GM23248 (cell line): ENCODE results near the gene SPG7. TPM values are rescaled to one million over a fixed set of nuclear protein-coding genes. Genes with fewer than 3 reads are reported as not detected.

Source experiments
- DNase-seq: peaks from one replicate; pipeline ENCODE4 v3.0.0-alpha.2; 2015
- H2AFZ ChIP-seq: fragments of 200-600 bp; sonication (generic); 2 replicates; pipeline ENCODE4 v1.6.1; 2016; ENCODE audit warnings: antibody characterized with exemption
- H3F3A ChIP-seq: fragments of 200-600 bp; sonication (generic); 2 replicates; pipeline ENCODE4 v1.6.1; 2016; ENCODE audit warnings: mild to moderate bottlenecking, antibody characterized with exemption, mixed run types; ENCODE audit not compliant: insufficient read depth
- H3K27ac ChIP-seq: fragments of 200-600 bp; sonication (generic); 2 replicates; pipeline ENCODE4 v1.5.1; 2016; ENCODE audit warnings: mild to moderate bottlenecking
- H3K27me3 ChIP-seq: fragments of 200-600 bp; sonication (generic); replicated peaks from 2 replicates; pipeline ENCODE4 v1.6.1; 2016; ENCODE audit warnings: mild to moderate bottlenecking; ENCODE audit not compliant: insufficient read depth
- H3K36me3 ChIP-seq: fragments of 200-600 bp; sonication (generic); 2 replicates; pipeline ENCODE4 v1.6.1; 2016; ENCODE audit warnings: low read depth, mild to moderate bottlenecking
- H3K4me1 ChIP-seq: fragments of 200-600 bp; sonication (generic); 2 replicates; pipeline ENCODE4 v1.6.1; 2016; ENCODE audit warnings: mild to moderate bottlenecking; ENCODE audit not compliant: insufficient read depth
- H3K4me2 ChIP-seq: fragments of 200-600 bp; sonication (generic); one replicate; pipeline ENCODE4 v1.6.1; 2016; ENCODE audit warnings: mild to moderate bottlenecking; ENCODE audit not compliant: unreplicated experiment
- H3K4me3 ChIP-seq: fragments of 200-600 bp; sonication (generic); 2 replicates; pipeline ENCODE4 v1.5.1; 2016; ENCODE audit warnings: mild to moderate bottlenecking
- H3K79me2 ChIP-seq: fragments of 200-600 bp; sonication (generic); 2 replicates; pipeline ENCODE4 v1.6.1; 2016; ENCODE audit warnings: mild to moderate bottlenecking; ENCODE audit not compliant: insufficient read depth
- H3K9ac ChIP-seq: fragments of 200-600 bp; sonication (generic); 2 replicates; pipeline ENCODE4 v1.6.1; 2016; ENCODE audit warnings: mild to moderate bottlenecking
- H3K9me2 ChIP-seq: fragments of 200-600 bp; sonication (generic); 2 replicates; pipeline ENCODE4 v1.6.1; 2016; ENCODE audit warnings: mixed run types, mild to moderate bottlenecking, moderate library complexity; ENCODE audit not compliant: insufficient read depth
- H3K9me3 ChIP-seq: fragments of 200-600 bp; sonication (generic); one replicate; pipeline ENCODE4 v1.6.1; 2017; ENCODE audit warnings: low read depth
- H4K20me1 ChIP-seq: fragments of 200-600 bp; sonication (generic); 2 replicates; pipeline ENCODE4 v1.6.0; 2016; ENCODE audit not compliant: insufficient read depth
- EZH2 ChIP-seq: fragments of 200-600 bp; sonication (generic); IDR thresholded peaks from 2 replicates; pipeline ENCODE4 v1.6.1; 2018; ENCODE audit warnings: antibody characterized with exemption, mild to moderate bottlenecking; ENCODE audit not compliant: insufficient read depth, poor library complexity, severe bottlenecking
- EZH2phosphoT487 ChIP-seq: fragments of 200-600 bp; sonication (generic); IDR thresholded peaks from 2 replicates; pipeline ENCODE4 v1.6.1; 2018; ENCODE audit warnings: antibody characterized with exemption, moderate library complexity, mild to moderate bottlenecking, low read depth; ENCODE audit not compliant: insufficient read depth
- WGBS, 2 experiments: methylation state at CpG; one replicate each; pipeline ENCODE4 v1.1.6; 2015 to 2017; ENCODE audit warnings: low lambda C conversion rate in 2 of 2, low coverage in 1 of 2; ENCODE audit errors: missing lambda C conversion rate in 2 of 2; 5-methylcytosine and 5-hydroxymethylcytosine counted together
- in situ Hi-C: fragments of 300-500 bp; cut with MboI; formaldehyde crosslinking; loops from 2 replicates; pipeline ENCODE4 v1.15.0; 2020
- polyA plus RNA-seq: library from polyadenylated mRNA; unstranded; fragments of >200 nt; fragmentation: Nextera tagmentation; extraction: Ambion mirVana; gene quantifications from 2 replicates; pipeline ENCODE4 v1.2.1, GENCODE V29; 2016
- total RNA-seq: library from RNA; depleted of rRNA; stranded (reverse); fragments of >200 nt; shearing (Covaris generic); gene quantifications from 2 replicates; pipeline ENCODE4 v1.2.3, GENCODE V29; 2014

SPG7 gene
- total and polyA plus RNA-seq, 2 experiments from 2014 or later: 53.9 to 155 TPM

- Histone ChIP-seq H3K27ac (0 out of 2 replicates have a peak overlapping the region, but pooled peaks have one; percentile 2), H3K36me3 (peaks cover 36% of the 10 kb centered on the region), H3K9me3 (no peaks in the 10 kb centered on the region), H2AFZ (no peak overlapping the region), H3K4me3 (peak overlapping the region; percentile 21), H3K4me2 (peak overlapping the region; percentile 60), H3K9me2 (no peaks in the 10 kb centered on the region), H4K20me1 (peaks cover 33% of the 10 kb centered on the region), H3K4me1 (peaks cover 26% of the 10 kb centered on the region), H3K9ac (peak overlapping the region; percentile 29; the same call in 1 of the 2 replicates), H3K27me3 (no peaks in the 10 kb centered on the region), H3F3A (peaks cover 56% of the 10 kb centered on the region), H3K79me2 (peaks cover 30% of the 10 kb centered on the region)
- TF ChIP-seq EZH2phosphoT487 (no peak), EZH2 (no peak)
- WGBS, 2 experiments: 6 to 7% methylated on average over 3 of the region's 3 CpGs
- no peak for DNase-seq
- in situ Hi-C loops: no loop called here
These were observed 57.0 kb downstream of the SPG7 start for GRCh38 chr16:89565256-89565505.

DNA sequence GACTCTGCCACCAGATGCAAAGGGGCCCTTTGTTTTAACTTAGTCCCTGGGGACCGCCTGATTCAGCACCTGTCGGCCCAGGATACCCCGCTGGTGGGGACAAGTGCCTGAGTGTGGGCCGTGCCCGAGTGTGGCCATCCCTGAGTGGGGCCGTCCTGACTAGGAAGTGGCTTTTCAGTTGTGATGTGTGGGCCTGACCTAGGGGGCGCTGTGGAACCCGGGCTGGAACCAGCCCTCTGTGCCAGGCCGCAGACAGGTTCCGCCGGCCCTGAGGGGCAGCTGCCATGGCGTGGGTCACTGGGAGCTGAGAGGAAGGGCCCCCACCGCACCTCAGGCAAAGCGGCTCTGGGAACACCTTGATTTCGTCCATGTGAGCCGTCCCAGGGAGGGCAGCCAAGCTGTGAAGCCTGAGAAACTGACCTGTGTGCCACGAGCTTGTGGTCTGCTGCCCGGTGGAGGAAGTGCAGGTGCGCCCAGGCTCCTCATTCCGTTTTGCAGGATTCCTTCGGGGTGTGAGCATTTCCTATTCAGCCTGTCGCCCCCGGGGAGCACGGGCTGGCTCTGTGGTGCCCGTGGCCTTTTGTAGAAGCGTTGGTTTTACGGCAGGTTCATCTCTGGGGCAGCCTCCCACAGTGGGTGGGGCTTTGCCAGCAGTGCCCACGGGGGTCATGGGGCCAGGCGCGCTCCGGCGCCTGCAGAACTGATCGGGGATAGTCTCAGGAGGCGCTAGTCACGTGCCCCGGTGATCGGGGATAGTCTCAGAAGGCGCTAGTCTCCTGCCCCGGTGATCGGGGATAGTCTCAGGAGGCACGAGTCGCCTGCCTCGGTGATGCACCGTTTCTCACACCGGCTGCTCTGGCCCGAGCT is 57.5 kb downstream of the SPG7 start:
- Histone ChIP-seq H3K27me3 (no peaks in the 10 kb centered on the region), H3K9ac (peak overlapping the region; percentile 29; the same call in 1 of the 2 replicates), H3K4me2 (peak overlapping the region; percentile 60), H3K4me3 (peak overlapping the region; percentile 21), H2AFZ (no peak overlapping the region), H4K20me1 (peaks cover 33% of the 10 kb centered on the region), H3K4me1 (peaks cover 26% of the 10 kb centered on the region), H3K9me2 (no peaks in the 10 kb centered on the region), H3K27ac (peak overlapping the region; percentile 2; the same call in 1 of the 2 replicates), H3K9me3 (no peaks in the 10 kb centered on the region), H3F3A (peaks cover 56% of the 10 kb centered on the region), H3K36me3 (peaks cover 36% of the 10 kb centered on the region), H3K79me2 (peaks cover 27% of the 10 kb centered on the region)
- TF ChIP-seq EZH2phosphoT487: no peak
- no peak for TF ChIP-seq EZH2
- 3 to 4% methylated on average over 45 to 46 of the region's 46 CpGs for WGBS, 2 experiments
- in situ Hi-C loops: no loop called here
- peak; percentile 71 for DNase-seq

DNA sequence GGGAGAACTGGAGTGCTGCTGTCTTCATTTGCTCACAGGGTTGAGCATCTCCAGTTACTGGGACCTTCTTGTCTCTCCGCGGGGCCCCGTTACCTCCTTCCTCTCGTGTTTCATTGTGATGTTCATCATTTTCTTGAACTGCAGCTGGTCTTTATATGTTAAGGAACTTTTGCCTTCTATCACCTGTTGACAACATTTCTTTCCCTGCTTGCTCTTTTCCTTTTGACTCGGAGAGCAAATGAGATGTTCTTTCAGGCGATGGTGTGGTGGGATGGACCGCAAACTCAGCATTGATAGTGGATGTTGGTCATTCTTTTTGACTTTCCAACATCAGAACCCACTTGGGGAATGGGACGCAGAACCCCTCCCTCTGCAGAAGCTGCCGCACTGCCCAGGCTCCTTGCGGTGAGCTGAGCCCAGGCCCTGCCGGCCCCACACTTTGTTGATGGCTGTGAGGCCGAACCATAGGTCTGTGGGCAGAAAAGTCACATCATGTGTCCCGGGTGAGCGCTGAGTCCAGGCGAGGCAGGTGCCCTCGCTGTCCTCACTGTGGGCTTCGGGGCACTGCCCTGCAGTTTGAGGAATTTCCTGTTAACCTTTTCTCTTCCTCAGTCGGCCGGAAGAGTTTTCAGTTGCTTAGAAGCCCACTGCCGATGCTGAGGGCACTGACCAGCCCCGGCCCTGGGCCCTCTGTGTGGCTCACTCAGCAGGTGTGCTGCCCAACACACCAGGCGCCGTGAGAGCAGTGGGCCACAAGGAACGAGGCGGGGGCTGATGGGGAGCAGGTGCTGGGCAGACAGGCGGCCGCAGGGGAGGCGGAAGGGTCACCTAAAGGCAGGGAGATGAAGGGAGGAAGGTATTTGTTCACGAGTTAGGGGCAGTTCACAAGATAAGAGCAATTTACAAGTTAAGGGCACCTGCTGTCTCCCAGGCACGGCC is 59.7 kb downstream of the SPG7 start:
- H3K27ac ChIP-seq: no peak overlapping the region
- 78% methylated on average over 29 to 30 of the region's 30 CpGs for WGBS, 2 experiments
- no peak for DNase-seq
- no peak overlapping the region for H3K4me2 ChIP-seq
- H3K9me3 ChIP-seq: no peaks in the 10 kb centered on the region
- H3K9me2 ChIP-seq: no peaks in the 10 kb centered on the region
- no peak overlapping the region for H2AFZ ChIP-seq
- H3K9ac ChIP-seq: no peak overlapping the region
- H3K36me3 ChIP-seq: peaks cover 18% of the 10 kb centered on the region
- in situ Hi-C loops: no loop called here
- H4K20me1 ChIP-seq: 0 out of 2 replicates have a peak, but pooled peaks cover 17% of the 10 kb centered on the region
- H3F3A ChIP-seq: peaks cover 40% of the 10 kb centered on the region
- H3K27me3 ChIP-seq: no peaks in the 10 kb centered on the region
- H3K4me1 ChIP-seq: peaks cover 12% of the 10 kb centered on the region; the same call in 1 of the 2 replicates
- H3K4me3 ChIP-seq: no peak overlapping the region
- TF ChIP-seq EZH2phosphoT487 (no peak), EZH2 (no peak)
- H3K79me2 ChIP-seq: peaks cover 5% of the 10 kb centered on the region

GRCh38 chr16:89569506-89570341 is 61.5 kb downstream of the SPG7 start:
- no peak overlapping the region for H3K27ac ChIP-seq
- in situ Hi-C loops: no loop called here
- DNase-seq: no peak

More at GRCh38 chr16:89569506-89570341, 61.5 kb downstream of the SPG7 start:
- peaks cover 22% of the 10 kb centered on the region for H3F3A ChIP-seq
- H3K4me2 ChIP-seq: no peak overlapping the region
- no peak for TF ChIP-seq EZH2
- TF ChIP-seq EZH2phosphoT487: no peak
- no peak overlapping the region for H2AFZ ChIP-seq
- H3K9me3 ChIP-seq: no peaks in the 10 kb centered on the region
- H3K79me2 ChIP-seq: no peaks in the 10 kb centered on the region
- H3K9ac ChIP-seq: no peak overlapping the region
- no peaks in the 10 kb centered on the region; the same call in 1 of the 2 replicates for H3K36me3 ChIP-seq
- 0 out of 2 replicates have a peak, but pooled peaks cover 3% of the 10 kb centered on the region for H3K4me1 ChIP-seq
- H3K4me3 ChIP-seq: no peak overlapping the region
- H3K9me2 ChIP-seq: no peaks in the 10 kb centered on the region
- 62 to 66% methylated on average over 23 of the region's 23 CpGs for WGBS, 2 experiments
- no peaks in the 10 kb centered on the region for H3K27me3 ChIP-seq
- 0 out of 2 replicates have a peak, but pooled peaks cover under 1% of the 10 kb centered on the region for H4K20me1 ChIP-seq
